IPS-15b (cell line): ENCODE results near the gene RSPO1.
"Not testable (repeated sequence)": the region's sequence is repeated elsewhere in the genome, so short reads cannot be mapped to it uniquely, and the experiment has no call there.

Source experiments
- H3K27me3 ChIP-seq: one replicate; pipeline ENCODE4 v1.6.1; 2013; ENCODE audit warnings: low read length; ENCODE audit not compliant: control insufficient read depth, insufficient read depth
- H3K36me3 ChIP-seq: one replicate; pipeline ENCODE4 v1.6.1; 2013; ENCODE audit warnings: low read length; ENCODE audit not compliant: control insufficient read depth, insufficient read depth
- H3K4me1 ChIP-seq: one replicate; pipeline ENCODE4 v1.6.1; 2013; ENCODE audit warnings: mild to moderate bottlenecking, low read length; ENCODE audit not compliant: control insufficient read depth, insufficient read depth
- H3K4me3 ChIP-seq: one replicate; pipeline ENCODE4 v1.5.1; 2013; ENCODE audit warnings: low read depth, low read length
- H3K9ac ChIP-seq: one replicate; pipeline ENCODE4 v1.6.1; 2013; ENCODE audit warnings: low read depth, mild to moderate bottlenecking, low read length
- H3K9me3 ChIP-seq: one replicate; pipeline ENCODE4 v1.6.1; 2013; ENCODE audit warnings: mild to moderate bottlenecking, low read length; ENCODE audit not compliant: control insufficient read depth, insufficient read depth

RSPO1 gene

DNA sequence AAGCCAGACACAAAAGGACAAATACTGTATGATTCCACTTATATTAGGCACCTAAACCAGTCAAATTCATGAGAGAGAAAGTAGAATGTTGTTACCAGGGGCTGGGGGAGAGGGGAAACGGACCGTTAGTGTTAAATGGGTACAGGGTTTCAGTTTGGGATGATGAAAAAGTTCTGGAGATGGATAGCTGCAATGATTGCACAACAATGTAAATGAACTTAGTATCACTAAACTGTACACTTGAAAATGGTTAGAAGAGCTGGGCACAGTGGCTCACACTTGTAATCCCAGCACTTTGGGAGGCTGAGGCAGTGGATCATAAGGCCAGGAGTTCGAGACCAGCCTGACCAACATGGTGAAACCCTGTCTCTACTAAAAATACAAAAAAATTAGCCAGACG, 50.1 kb downstream of the RSPO1 start:
- not testable (repeated sequence) for H3K4me3 ChIP-seq, H3K4me1 ChIP-seq, H3K9ac ChIP-seq, H3K27me3 ChIP-seq, H3K9me3 ChIP-seq
- H3K36me3 ChIP-seq = peaks cover 21% of the 10 kb centered on the region

DNA sequence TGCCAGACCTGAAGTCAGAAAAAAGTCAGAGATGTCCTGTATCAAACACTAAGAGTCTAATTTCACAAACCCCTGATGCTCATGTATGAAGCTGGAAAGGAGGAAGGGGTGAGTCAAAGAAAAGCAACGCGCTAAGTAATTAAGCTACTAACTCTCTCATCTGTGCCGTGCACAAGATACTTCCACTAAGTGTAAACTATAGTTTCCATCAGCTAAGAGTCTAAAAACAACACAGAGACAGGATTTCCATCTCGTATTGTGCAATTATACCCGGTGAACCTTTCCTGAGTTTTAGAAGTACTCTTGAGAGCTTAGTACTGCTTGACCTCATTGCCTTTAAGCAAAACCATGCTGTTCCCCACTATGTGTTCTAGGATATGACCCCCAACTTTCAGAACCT, 59.0 kb downstream of the RSPO1 start:
- no peak overlapping the region for H3K4me3 ChIP-seq
- no peak overlapping the region for H3K9ac ChIP-seq
- H3K27me3 ChIP-seq = no peaks in the 10 kb centered on the region
- no peaks in the 10 kb centered on the region for H3K4me1 ChIP-seq
- no peaks in the 10 kb centered on the region for H3K9me3 ChIP-seq
- H3K36me3 ChIP-seq = peaks cover 42% of the 10 kb centered on the region

DNA sequence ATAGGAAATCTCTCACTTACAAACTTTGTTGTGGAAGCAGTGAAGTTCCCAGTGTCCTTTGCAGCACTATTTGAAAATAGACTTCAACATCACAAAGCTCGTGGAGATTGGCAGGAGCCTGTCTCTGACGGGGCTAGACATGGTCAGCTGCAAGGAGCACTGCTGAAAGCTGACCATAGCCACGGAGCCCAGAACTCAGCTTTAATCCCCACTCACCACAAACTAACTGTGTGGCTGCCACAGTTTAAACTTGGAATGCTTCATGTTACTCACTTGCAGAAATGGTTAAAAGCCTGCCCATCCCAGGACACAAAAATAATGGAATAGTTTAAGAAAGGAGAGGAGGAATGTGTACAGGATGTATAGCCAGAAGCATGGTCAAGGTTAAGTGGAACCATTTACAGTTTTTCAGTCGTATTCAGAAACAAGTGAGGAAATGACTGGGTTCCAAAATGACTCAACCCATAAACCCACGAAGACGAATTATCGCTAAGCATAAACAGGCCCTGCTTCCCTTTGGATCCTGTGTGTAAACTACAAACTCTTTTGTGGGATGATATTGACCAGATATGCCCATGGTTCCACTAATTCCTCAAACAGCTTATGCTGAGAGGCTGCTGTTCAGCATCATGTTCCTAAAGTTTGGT, 59.7 kb downstream of the RSPO1 start:
- Histone ChIP-seq H3K9ac (no peak overlapping the region), H3K36me3 (peaks cover 43% of the 10 kb centered on the region), H3K27me3 (no peaks in the 10 kb centered on the region), H3K4me3 (no peak overlapping the region), H3K9me3 (no peaks in the 10 kb centered on the region), H3K4me1 (no peaks in the 10 kb centered on the region)

DNA sequence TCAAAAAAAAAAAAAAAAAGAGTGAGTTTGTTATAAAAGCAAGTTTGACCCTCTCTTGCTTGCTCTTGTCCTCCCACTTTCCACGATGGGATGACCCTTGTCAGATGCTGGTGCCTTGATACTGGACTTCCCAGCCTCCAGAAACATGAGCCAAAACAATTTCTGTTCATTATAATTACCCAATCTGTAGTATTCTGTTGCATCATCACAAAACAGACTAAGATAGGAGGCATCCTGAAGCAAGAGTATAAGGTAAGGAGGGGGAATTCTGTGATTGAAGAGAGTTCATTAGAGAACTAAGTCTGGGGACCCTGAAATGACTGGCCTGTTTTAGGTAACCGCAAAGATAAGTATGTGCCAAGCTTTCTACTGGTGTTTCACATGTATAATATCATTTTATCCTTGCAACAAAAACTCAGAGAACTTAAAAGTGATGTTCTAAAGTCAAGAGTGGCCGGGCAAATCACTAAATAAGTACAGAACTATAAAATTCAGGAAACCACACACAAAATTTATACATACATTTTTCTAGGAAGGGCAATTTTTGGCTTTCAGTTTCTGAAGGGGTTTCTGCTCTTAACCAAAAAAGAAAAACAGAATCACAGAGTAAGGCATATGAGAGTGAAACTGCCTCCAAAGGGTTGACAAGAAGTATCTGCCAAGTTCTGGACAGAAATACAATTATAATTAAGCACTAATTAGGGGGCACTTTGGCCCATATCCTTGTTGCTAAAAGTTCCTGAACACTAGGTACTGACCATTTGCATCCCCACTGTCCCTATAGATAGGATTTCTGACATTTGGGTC, 64.0 kb downstream of the RSPO1 start:
- no peaks in the 10 kb centered on the region for H3K4me1 ChIP-seq
- no peaks in the 10 kb centered on the region for H3K9me3 ChIP-seq
- peaks cover 67% of the 10 kb centered on the region for H3K36me3 ChIP-seq
- no peaks in the 10 kb centered on the region for H3K27me3 ChIP-seq
- H3K9ac ChIP-seq = no peak overlapping the region
- H3K4me3 ChIP-seq = no peak overlapping the region

DNA sequence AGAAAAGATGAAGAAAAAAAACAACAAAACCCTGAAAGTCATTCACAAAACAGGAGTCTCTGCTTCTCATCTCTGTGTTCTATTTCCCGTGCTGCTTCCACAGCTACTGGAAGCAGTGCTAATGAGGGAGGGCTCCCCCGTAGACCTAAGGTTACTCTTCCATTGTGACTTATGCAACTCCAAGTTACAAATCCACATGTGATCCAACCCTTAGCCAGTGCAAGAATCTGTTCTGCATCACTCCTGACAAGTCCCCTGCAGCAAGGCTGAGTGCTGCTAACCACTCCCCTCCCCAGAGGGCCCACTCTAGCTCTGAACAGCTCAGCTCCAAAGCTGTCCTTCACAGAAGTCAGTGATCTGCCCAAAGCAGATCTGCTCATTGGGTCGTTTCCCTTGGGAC, 67.7 kb downstream of the RSPO1 start:
- peaks cover 42% of the 10 kb centered on the region for H3K36me3 ChIP-seq

DNA sequence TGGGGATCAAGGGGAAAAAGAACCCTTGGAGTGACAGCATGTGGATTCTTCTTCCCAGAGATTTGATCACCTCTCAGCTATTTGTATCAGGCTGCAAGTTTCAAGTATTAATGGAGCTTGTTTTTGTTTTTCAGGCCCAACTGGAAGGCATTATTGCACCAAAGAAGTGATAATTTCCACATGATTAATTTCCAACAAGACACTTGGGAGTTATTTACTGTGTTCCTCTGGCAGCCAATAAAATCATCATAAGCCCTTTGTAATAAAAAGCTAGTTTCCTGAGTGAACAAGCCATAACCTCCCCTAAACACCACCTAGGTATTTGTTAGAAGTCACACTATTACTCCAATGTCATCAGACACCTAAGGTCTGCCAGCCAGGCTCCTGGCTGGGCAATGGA, 69.8 kb downstream of the RSPO1 start:
- no peaks in the 10 kb centered on the region for H3K9me3 ChIP-seq
- H3K9ac ChIP-seq = no peak overlapping the region
- H3K36me3 ChIP-seq = peaks cover 30% of the 10 kb centered on the region
- H3K27me3 ChIP-seq = no peaks in the 10 kb centered on the region
- H3K4me1 ChIP-seq = no peaks in the 10 kb centered on the region
- no peak overlapping the region for H3K4me3 ChIP-seq

More for the DNA sequence above, 67.7 kb downstream of the RSPO1 start:
- H3K9ac ChIP-seq = no peak overlapping the region
- no peak overlapping the region for H3K4me3 ChIP-seq
- no peaks in the 10 kb centered on the region for H3K27me3 ChIP-seq
- no peaks in the 10 kb centered on the region for H3K9me3 ChIP-seq
- no peaks in the 10 kb centered on the region for H3K4me1 ChIP-seq

DNA sequence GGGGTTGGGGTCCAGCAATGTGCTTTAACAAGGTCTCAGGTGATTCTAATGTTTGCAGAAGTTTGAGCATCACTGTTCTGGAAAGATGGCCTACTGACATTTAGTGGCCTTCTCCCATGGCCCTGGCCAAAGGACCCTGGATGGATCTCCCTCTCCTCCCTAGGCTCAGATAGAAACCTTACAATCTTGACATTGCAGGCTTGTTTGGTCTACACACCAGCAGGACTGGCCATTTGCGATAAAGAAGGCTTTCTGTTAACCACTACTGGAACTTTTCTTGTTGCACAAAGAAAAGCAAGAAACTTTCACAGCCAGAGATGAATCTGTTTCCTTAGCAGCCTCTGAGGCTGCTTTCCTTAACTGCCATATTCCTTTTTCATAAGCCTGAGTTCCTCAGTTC, 71.7 kb downstream of the RSPO1 start:
- Histone ChIP-seq H3K4me1 (no peaks in the 10 kb centered on the region), H3K4me3 (no peak overlapping the region), H3K36me3 (peaks cover 23% of the 10 kb centered on the region), H3K27me3 (no peaks in the 10 kb centered on the region), H3K9ac (no peak overlapping the region), H3K9me3 (no peaks in the 10 kb centered on the region)
